BJ (cell line): ENCODE measurements around the gene MBTD1. TPM values are rescaled to one million over a fixed set of nuclear protein-coding genes. Genes with fewer than 3 reads are reported as not detected.
"Not testable (repeated sequence)": the region's sequence is repeated elsewhere in the genome, so short reads cannot be mapped to it uniquely, and the experiment has no call there.

Source experiments
- CTCF ChIA-PET: fragments of 350-600 bp; formaldehyde crosslinking; extraction: SDS; loops from one replicate; lab custom pipeline; 2021; ENCODE audit warnings: antibody characterized with exemption, inconsistent platforms; lab: Yijun Ruan, JAX
- POLR2A ChIA-PET: fragments of 300-600 bp; sonication (Branson Sonifier 250); formaldehyde crosslinking; extraction: SDS; loops from one replicate; lab custom pipeline; 2021; ENCODE audit warnings: antibody characterized with exemption; lab: Charles Lee
- DNase-seq: peaks from one replicate; pipeline ENCODE4 v3.0.0-alpha.2; 2011; ENCODE audit warnings: low read depth
- H3K27me3 ChIP-seq: 2 replicates; pipeline ENCODE4 v1.6.0; 2011; ENCODE audit warnings: low read length; ENCODE audit not compliant: control insufficient read depth, insufficient read depth
- H3K36me3 ChIP-seq: 2 replicates; pipeline ENCODE4 v1.5.1; 2011; ENCODE audit warnings: low read length; ENCODE audit not compliant: control insufficient read depth, insufficient read depth
- H3K4me3 ChIP-seq: 2 replicates; pipeline ENCODE4 v1.5.1; 2011; ENCODE audit warnings: low read depth, mild to moderate bottlenecking, control low read depth, low read length
- polyA plus RNA-seq: library from polyadenylated mRNA; depleted of rRNA; stranded (reverse); fragments of >200 nt; gene quantifications from 2 replicates; pipeline ENCODE4 v1.2.3, GENCODE V29; 2011
- TF ChIP-seq, protein P1 (sequence below): IDR thresholded peaks from 2 replicates; pipeline ENCODE4 v1.5.1; 2011; ENCODE audit warnings: low read depth, mild to moderate bottlenecking, control low read depth, inconsistent platforms, low read length, moderate library complexity; ENCODE audit not compliant: insufficient read depth

MBTD1 gene
- polyA plus RNA-seq, 1 experiment = 2.8 TPM

- H3K4me3 ChIP-seq = no peak overlapping the region
- no peak for DNase-seq
- POLR2A ChIA-PET = no interaction called here
- H3K27me3 ChIP-seq = no peaks in the 10 kb centered on the region
- CTCF ChIA-PET = no interaction called here
- H3K36me3 ChIP-seq = peaks cover 8% of the 10 kb centered on the region
- TF ChIP-seq, protein P1, sequence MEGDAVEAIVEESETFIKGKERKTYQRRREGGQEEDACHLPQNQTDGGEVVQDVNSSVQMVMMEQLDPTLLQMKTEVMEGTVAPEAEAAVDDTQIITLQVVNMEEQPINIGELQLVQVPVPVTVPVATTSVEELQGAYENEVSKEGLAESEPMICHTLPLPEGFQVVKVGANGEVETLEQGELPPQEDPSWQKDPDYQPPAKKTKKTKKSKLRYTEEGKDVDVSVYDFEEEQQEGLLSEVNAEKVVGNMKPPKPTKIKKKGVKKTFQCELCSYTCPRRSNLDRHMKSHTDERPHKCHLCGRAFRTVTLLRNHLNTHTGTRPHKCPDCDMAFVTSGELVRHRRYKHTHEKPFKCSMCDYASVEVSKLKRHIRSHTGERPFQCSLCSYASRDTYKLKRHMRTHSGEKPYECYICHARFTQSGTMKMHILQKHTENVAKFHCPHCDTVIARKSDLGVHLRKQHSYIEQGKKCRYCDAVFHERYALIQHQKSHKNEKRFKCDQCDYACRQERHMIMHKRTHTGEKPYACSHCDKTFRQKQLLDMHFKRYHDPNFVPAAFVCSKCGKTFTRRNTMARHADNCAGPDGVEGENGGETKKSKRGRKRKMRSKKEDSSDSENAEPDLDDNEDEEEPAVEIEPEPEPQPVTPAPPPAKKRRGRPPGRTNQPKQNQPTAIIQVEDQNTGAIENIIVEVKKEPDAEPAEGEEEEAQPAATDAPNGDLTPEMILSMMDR = no peak
These were observed 74.0 kb downstream of the MBTD1 start for GRCh38 chr17:51185763-51186332.

DNA sequence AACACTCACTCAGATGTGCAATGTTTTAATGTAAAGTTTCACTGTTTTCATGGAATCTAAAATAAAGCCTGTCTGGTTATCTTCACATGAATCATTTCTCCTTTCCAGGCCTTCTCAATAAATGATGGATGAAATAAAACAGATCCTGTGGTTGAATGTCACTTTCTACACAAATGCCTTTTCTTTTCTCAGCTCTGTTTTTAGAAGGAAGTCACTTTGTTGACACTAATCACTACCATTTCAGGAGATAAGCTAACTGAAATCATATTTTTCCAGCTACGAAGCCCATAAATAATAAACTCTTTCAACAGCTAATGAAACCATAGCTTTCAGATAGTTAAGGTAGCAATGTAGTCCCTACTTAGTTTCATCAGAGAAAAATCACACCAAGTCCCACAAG lies 75.7 kb downstream of the MBTD1 start:
- H3K4me3 ChIP-seq = no peak overlapping the region
- ChIA-PET POLR2A (no interaction called here), CTCF (no interaction called here)
- TF ChIP-seq, protein P1 = no peak
- no peaks in the 10 kb centered on the region for H3K27me3 ChIP-seq
- no peak for DNase-seq
- H3K36me3 ChIP-seq = peaks cover 7% of the 10 kb centered on the region

DNA sequence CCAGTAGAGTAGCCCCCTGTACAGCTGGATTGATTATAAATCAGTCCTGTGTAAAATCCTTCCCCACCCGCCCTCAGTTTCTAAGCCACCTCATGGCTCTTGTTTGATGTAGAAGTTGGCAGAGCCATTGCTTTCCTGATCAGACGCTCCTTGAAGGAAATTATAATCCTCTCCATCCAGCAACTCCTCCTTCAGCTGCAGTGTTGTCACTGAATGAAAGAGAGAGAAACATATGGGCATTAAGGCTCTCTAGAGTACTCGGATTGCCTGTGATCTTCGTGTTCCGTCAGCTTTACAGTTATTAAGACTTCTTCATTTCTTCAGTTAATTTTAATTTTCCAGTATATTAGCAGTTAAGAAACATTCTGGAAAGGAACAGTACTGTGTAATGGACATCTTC lies 79.4 kb downstream of the MBTD1 start:
- POLR2A ChIA-PET = no interaction called here

DNA sequence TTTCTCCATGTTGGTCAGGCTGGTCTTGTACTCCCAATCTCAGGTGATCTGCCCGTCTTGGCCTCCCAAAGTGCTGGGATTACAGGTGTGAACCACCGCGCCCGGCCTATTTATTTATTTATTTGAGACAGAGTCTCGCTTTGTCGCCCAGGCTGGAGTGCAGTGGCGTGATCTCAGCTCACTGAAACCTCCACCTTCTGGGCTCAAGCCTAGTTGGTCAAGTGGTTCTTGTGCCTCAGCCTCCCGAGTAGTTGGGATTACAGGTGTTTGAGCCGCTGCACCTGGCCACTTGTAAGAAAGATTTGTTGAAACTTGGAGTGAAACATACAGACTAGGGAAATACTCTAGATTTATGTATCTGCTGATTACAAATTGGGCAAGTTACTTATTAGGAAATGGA lies 87.8 kb downstream of the MBTD1 start:
- CTCF ChIA-PET, H3K4me3 ChIP-seq, DNase-seq, POLR2A ChIA-PET, H3K27me3 ChIP-seq: not testable (repeated sequence)
- peaks cover 13% of the 10 kb centered on the region for H3K36me3 ChIP-seq

More for the DNA sequence above, 79.4 kb downstream of the MBTD1 start:
- TF ChIP-seq, protein P1 = no peak
- Histone ChIP-seq H3K27me3 (no peaks in the 10 kb centered on the region), H3K4me3 (no peak overlapping the region), H3K36me3 (peaks cover 7% of the 10 kb centered on the region)
- no peak for DNase-seq
- CTCF ChIA-PET = no interaction called here

- POLR2A ChIA-PET = no interaction called here
- no peak for DNase-seq
- CTCF ChIA-PET = no interaction called here
- H3K4me3 ChIP-seq = no peak overlapping the region
- H3K27me3 ChIP-seq = no peaks in the 10 kb centered on the region
- TF ChIP-seq, protein P1 = no peak
- peaks cover 13% of the 10 kb centered on the region for H3K36me3 ChIP-seq
These were observed 89.1 kb downstream of the MBTD1 start for GRCh38 chr17:51170736-51171135.

GRCh38 chr17:51169340-51169739 lies 90.5 kb downstream of the MBTD1 start:
- Histone ChIP-seq H3K36me3 (peaks cover 13% of the 10 kb centered on the region), H3K27me3 (no peaks in the 10 kb centered on the region), H3K4me3 (no peak overlapping the region)
- DNase-seq = no peak
- TF ChIP-seq, protein P1 = no peak
- ChIA-PET CTCF (interaction anchor here (0.9 kb wide), 1 partner anchor 167 kb away, joined by 3 read pairs; no protein-coding TSS in a partner anchor), POLR2A (no interaction called here)
